Mesothelial cell of epicardium (in vitro differentiated cells): ENCODE data around the gene UBTD1. TPM values are rescaled to one million over a fixed set of nuclear protein-coding genes. Genes with fewer than 3 reads are reported as not detected.

Source experiments
- DNase-seq, 2 experiments: peaks; one replicate each; pipeline ENCODE4 v3.0.0; 2021; ENCODE audit warnings: low spot score in 2 of 2; ENCODE audit not compliant: unreplicated experiment in 2 of 2
- H3K27ac Mint-ChIP-seq: 2 replicates; pipeline ENCODE4 v1.8.0; 2021; ENCODE audit warnings: mixed read lengths
- H3K27me3 Mint-ChIP-seq: 2 replicates; pipeline ENCODE4 v1.8.0; 2021; ENCODE audit warnings: low read depth, mixed read lengths
- H3K36me3 Mint-ChIP-seq: 2 replicates; pipeline ENCODE4 v1.8.0; 2021; ENCODE audit warnings: mixed read lengths
- H3K4me1 Mint-ChIP-seq: 2 replicates; pipeline ENCODE4 v1.8.0; 2021; ENCODE audit warnings: mixed read lengths
- H3K4me3 Mint-ChIP-seq: 2 replicates; pipeline ENCODE4 v1.8.0; 2021; ENCODE audit warnings: mild to moderate bottlenecking, moderate library complexity, mixed read lengths
- H3K9me3 Mint-ChIP-seq: 2 replicates; pipeline ENCODE4 v1.8.0; 2021; ENCODE audit warnings: mixed read lengths
- total RNA-seq: library from RNA; stranded (reverse); gene quantifications from 3 replicates; pipeline ENCODE4 v1.2.1, GENCODE V29; 2021
- TF ChIP-seq, protein P1 (sequence below): fragments of 200-600 bp; sonication (generic); IDR thresholded peaks from one replicate; pipeline ENCODE4 v1.5.0; 2021; ENCODE audit warnings: antibody characterized with exemption; ENCODE audit not compliant: unreplicated experiment

The UBTD1 gene
- total RNA-seq, 1 donor from 2014 or later, result 9.1 TPM

DNA sequence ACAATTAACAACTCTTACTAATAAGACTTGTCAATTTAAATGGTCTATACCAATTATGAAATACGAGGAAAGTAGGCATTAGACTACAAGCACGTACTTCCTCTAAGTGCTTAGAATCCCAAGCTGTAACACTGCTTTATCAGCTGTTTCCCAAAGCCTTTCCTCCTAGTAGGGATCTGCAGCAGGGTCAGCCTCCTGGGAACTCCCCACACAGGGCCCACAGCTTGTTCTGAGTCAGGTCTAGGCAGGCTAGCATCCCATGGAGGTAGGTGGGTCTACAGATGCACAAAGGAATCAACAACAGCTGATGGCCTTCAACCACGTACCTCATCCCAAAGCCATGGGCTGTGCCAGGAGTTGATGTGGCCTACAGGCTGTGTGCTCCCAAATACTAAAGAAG lies 15.2 kb upstream of the UBTD1 start:
- Mint-ChIP-seq H3K4me1 (no peaks in the 10 kb centered on the region), H3K4me3 (no peak overlapping the region), H3K27ac (peak overlapping the region; percentile 34), H3K36me3 (peaks cover 11% of the 10 kb centered on the region), H3K27me3 (no peaks in the 10 kb centered on the region), H3K9me3 (no peaks in the 10 kb centered on the region)
- DNase-seq, result no peak
- TF ChIP-seq, protein P1, sequence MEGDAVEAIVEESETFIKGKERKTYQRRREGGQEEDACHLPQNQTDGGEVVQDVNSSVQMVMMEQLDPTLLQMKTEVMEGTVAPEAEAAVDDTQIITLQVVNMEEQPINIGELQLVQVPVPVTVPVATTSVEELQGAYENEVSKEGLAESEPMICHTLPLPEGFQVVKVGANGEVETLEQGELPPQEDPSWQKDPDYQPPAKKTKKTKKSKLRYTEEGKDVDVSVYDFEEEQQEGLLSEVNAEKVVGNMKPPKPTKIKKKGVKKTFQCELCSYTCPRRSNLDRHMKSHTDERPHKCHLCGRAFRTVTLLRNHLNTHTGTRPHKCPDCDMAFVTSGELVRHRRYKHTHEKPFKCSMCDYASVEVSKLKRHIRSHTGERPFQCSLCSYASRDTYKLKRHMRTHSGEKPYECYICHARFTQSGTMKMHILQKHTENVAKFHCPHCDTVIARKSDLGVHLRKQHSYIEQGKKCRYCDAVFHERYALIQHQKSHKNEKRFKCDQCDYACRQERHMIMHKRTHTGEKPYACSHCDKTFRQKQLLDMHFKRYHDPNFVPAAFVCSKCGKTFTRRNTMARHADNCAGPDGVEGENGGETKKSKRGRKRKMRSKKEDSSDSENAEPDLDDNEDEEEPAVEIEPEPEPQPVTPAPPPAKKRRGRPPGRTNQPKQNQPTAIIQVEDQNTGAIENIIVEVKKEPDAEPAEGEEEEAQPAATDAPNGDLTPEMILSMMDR, result no peak

DNA sequence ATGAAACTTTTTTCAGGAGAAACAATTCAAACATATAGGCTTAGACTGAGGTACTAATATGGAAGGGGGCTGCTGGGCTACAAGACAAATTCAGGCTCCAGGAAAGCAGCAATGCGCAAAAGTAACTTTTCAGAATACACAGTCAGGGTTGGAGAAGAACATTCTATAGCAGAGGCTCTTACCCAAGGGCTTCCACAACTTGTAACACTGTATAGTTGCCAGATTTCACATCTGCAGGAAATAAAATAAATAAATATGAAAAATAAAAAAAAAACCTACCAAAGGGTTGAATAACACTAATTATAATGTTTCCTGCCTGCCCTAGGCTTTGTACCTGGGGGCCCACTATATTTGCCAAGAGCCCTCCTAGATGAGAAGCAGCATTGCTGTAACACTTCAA lies 14.8 kb upstream of the UBTD1 start:
- TF ChIP-seq, protein P1, result no peak
- H3K36me3 Mint-ChIP-seq, result peaks cover 11% of the 10 kb centered on the region
- H3K27me3 Mint-ChIP-seq, result no peaks in the 10 kb centered on the region
- H3K27ac Mint-ChIP-seq, result peak overlapping the region; percentile 34
- no peak for DNase-seq
- no peaks in the 10 kb centered on the region for H3K4me1 Mint-ChIP-seq
- no peak overlapping the region for H3K4me3 Mint-ChIP-seq
- H3K9me3 Mint-ChIP-seq, result no peaks in the 10 kb centered on the region

DNA sequence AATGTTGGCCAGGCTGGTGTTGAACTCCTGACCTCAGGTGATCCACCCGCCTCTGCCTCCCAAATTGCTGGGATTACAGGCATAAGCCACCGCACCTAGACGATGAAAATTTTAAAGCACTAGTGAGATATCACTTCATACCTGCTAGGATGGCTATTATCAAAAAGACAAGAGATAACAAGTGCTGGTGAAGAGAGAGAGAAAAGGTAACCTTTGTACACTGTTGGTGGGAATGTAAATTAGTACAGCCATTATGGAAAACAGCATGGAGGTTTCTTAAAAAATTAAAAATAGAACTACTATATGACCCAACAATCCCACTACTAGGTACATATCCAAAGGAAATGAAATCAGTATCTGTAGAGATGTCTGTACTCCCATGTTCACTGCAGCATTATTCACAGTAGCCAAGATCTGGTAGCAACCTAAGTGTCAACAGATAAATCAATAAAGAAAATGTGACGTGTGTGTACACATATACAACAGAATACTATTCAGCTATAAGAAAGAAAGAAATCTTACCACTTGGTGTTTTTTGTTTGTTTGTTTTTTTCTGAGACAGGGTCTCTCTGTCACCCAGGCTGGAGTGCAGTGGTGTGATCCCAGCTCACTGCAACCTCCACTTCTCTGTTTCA lies 13.0 kb upstream of the UBTD1 start:
- Mint-ChIP-seq H3K9me3 (no peaks in the 10 kb centered on the region), H3K4me3 (no peak overlapping the region), H3K4me1 (no peaks in the 10 kb centered on the region), H3K27ac (no peak overlapping the region), H3K27me3 (no peaks in the 10 kb centered on the region), H3K36me3 (peaks cover 7% of the 10 kb centered on the region)
- DNase-seq, result no peak
- TF ChIP-seq, protein P1, result no peak

DNA sequence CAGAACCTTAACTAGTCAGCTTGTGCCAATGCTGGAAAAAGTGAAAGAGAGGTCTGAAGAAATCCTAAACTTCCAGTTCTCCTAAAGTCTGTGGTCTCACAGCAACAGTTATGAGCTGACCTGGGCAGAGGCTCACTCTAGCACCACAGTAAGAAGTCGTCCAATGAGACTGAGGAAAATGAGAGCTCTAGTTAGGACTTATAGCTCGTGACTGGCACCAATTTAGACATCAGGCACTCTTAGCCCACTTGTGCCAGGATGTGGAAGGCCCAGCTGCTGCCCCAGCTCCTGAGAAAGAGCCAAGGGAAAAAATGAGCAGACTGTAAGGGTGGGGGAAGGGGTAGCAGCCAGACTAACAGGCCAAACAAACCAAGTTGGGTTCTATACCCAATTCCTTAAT lies 8.1 kb upstream of the UBTD1 start:
- DNase-seq, result no peak
- no peaks in the 10 kb centered on the region for H3K9me3 Mint-ChIP-seq
- no peak overlapping the region for H3K27ac Mint-ChIP-seq
- peaks cover 15% of the 10 kb centered on the region for H3K4me1 Mint-ChIP-seq
- peaks cover 6% of the 10 kb centered on the region for H3K36me3 Mint-ChIP-seq
- H3K27me3 Mint-ChIP-seq, result no peaks in the 10 kb centered on the region
- no peak overlapping the region for H3K4me3 Mint-ChIP-seq
- TF ChIP-seq, protein P1, result no peak

DNA sequence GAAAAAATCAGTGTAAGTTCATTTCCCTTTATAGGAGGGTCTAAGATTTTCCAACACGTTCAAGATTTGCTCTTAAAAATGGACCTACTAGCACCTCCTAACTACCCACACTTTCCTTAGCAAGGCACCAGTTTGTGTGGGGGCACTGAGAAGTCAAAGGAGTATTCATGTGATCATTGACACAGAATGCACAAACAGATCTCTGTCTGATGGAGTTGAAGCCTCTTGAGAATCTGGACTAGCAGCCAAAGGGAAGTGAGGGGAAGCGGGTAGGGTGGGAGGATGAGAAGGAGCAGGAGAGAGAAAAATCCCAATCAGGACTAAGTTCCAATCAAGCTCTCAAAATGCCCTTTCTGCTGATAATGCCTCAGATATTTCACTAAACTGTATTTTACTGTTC lies 4.6 kb upstream of the UBTD1 start:
- no peak for DNase-seq
- no peak overlapping the region for H3K4me3 Mint-ChIP-seq
- peak overlapping the region; percentile 83 for H3K27ac Mint-ChIP-seq
- no peaks in the 10 kb centered on the region for H3K9me3 Mint-ChIP-seq
- peaks cover 31% of the 10 kb centered on the region for H3K4me1 Mint-ChIP-seq
- no peaks in the 10 kb centered on the region for H3K27me3 Mint-ChIP-seq
- TF ChIP-seq, protein P1, result no peak
- peaks cover 2% of the 10 kb centered on the region for H3K36me3 Mint-ChIP-seq
